Transverse colon (tissue), 3 donors: ENCODE measurements around the gene SEMA3A.

Experiments
- EP300 ChIP-seq: sonication (generic); formaldehyde crosslinking; IDR thresholded peaks from one replicate; pipeline ENCODE4 v1.6.1; 2017; ENCODE audit warnings: antibody characterized with exemption, low read depth
- TF ChIP-seq, protein P1 (sequence below), 5 experiments: fragments of 200-600 bp in 3 of 5; fragments of 450-650 bp in 2 of 5; sonication (generic) in 3 of 5; IDR thresholded peaks; 1 replicate in 2 of 5; 2 replicates in 3 of 5; pipeline ENCODE4 v1.5.1; 2016 to 2017; ENCODE audit warnings: antibody characterized with exemption in 5 of 5, inconsistent platforms in 3 of 5, mild to moderate bottlenecking in 2 of 5, moderate library complexity in 1 of 5

DNA sequence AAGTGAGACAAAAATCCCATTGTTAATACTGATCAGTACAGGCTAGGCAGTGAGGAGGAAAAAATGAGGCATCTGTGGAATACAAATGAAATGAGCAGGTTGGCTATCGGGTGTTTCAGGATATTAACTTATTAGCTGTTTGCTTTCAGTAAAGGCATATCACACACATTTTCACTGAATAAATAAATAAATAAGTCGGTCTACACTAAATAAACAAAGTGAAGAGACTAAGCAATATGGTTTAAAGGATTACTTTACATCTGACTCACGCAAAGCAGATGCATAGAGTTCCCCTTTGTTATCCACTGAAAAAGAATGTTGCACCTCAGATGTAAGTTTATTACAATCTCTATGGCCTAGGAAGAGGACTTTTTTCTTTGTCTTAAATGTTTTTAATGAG lies 6.3 kb upstream of the SEMA3A start:
- TF ChIP-seq, protein P1, sequence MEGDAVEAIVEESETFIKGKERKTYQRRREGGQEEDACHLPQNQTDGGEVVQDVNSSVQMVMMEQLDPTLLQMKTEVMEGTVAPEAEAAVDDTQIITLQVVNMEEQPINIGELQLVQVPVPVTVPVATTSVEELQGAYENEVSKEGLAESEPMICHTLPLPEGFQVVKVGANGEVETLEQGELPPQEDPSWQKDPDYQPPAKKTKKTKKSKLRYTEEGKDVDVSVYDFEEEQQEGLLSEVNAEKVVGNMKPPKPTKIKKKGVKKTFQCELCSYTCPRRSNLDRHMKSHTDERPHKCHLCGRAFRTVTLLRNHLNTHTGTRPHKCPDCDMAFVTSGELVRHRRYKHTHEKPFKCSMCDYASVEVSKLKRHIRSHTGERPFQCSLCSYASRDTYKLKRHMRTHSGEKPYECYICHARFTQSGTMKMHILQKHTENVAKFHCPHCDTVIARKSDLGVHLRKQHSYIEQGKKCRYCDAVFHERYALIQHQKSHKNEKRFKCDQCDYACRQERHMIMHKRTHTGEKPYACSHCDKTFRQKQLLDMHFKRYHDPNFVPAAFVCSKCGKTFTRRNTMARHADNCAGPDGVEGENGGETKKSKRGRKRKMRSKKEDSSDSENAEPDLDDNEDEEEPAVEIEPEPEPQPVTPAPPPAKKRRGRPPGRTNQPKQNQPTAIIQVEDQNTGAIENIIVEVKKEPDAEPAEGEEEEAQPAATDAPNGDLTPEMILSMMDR (IDR thresholded peaks at IDR 0.05), result no peak
- TF ChIP-seq EP300, result no peak
